MV-4-11 (cell line): ENCODE measurements around the gene MAP3K9.

Source experiments
- DNase-seq: peaks from one replicate; lab custom pipeline; 2025; lab: John Stamatoyannopoulos, UW

The MAP3K9 gene

GRCh38 chr14:70785556-70785955, 23.8 kb downstream of the MAP3K9 start:
- no peak for DNase-seq

GRCh38 chr14:70784886-70785285, 24.4 kb downstream of the MAP3K9 start:
- DNase-seq, result no peak

GRCh38 chr14:70782361-70782760, 27.0 kb downstream of the MAP3K9 start:
- DNase-seq, result peak; percentile 76

GRCh38 chr14:70780396-70781075, 28.8 kb downstream of the MAP3K9 start:
- DNase-seq, result peak; percentile 76

- no peak for DNase-seq
Observed at GRCh38 chr14:70779667-70780066, 29.6 kb downstream of the MAP3K9 start.

GRCh38 chr14:70776197-70776596, 33.1 kb downstream of the MAP3K9 start:
- no peak for DNase-seq

- no peak for DNase-seq
Observed at GRCh38 chr14:70773182-70773862, 36.0 kb downstream of the MAP3K9 start.

GRCh38 chr14:70771781-70772212, 37.5 kb downstream of the MAP3K9 start:
- no peak for DNase-seq

- no peak for DNase-seq
Observed at GRCh38 chr14:70770490-70770889, 38.8 kb downstream of the MAP3K9 start.

- DNase-seq, result no peak
Observed at GRCh38 chr14:70759398-70759797, 49.9 kb downstream of the MAP3K9 start.

- peak; percentile 15 for DNase-seq
Observed at GRCh38 chr14:70755655-70756054, 53.7 kb downstream of the MAP3K9 start.

- DNase-seq, result no peak
Observed at GRCh38 chr14:70754991-70755390, 54.3 kb downstream of the MAP3K9 start.

GRCh38 chr14:70753518-70753953, 55.8 kb downstream of the MAP3K9 start:
- no peak for DNase-seq

- DNase-seq, result no peak
Observed at GRCh38 chr14:70748422-70748821, 60.9 kb downstream of the MAP3K9 start.

GRCh38 chr14:70744641-70745040, 64.7 kb downstream of the MAP3K9 start:
- no peak for DNase-seq

- DNase-seq, result no peak
Observed at GRCh38 chr14:70742316-70742715, 67.0 kb downstream of the MAP3K9 start.

- no peak for DNase-seq
Observed at GRCh38 chr14:70741482-70741881, 67.8 kb downstream of the MAP3K9 start.

GRCh38 chr14:70735043-70735442, 74.3 kb downstream of the MAP3K9 start:
- DNase-seq, result no peak

GRCh38 chr14:70731447-70732239, 77.7 kb downstream of the MAP3K9 start:
- DNase-seq, result no peak

- no peak for DNase-seq
Observed at GRCh38 chr14:70730393-70730792, 78.9 kb downstream of the MAP3K9 start.

- no peak for DNase-seq
Observed at GRCh38 chr14:70726651-70727375, 82.5 kb downstream of the MAP3K9 start.

GRCh38 chr14:70724944-70725343, 84.4 kb downstream of the MAP3K9 start:
- DNase-seq, result no peak
